NOMO-1 treated with DMSO at 0.1 percent for 48 hours (cell line): ENCODE data around the gene LIMCH1.

Source experiments
- DNase-seq: peaks from one replicate; lab custom pipeline; 2025; ENCODE audit not compliant: unreplicated experiment; lab: John Stamatoyannopoulos, UW

The LIMCH1 gene

DNA sequence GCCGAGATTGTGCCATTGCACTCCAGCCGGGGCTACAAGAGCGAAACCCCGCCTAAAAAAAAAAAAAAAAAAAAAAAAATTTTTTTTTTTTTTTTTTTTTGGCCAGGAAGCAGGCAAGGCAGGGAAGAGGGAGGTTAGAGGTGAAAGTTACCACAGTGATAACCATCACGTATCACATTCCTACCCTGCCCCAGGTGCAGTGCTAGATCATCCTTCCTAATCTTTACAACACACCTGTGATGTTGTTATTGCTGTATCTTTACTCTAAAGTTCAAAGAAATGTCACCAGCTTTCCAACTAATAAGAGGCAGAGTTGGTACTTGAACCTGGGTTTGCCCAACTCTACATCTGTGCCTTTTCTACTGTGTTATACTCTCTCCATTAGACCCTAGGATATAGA is 7.2 kb upstream of the LIMCH1 start:
- DNase-seq = no peak

DNA sequence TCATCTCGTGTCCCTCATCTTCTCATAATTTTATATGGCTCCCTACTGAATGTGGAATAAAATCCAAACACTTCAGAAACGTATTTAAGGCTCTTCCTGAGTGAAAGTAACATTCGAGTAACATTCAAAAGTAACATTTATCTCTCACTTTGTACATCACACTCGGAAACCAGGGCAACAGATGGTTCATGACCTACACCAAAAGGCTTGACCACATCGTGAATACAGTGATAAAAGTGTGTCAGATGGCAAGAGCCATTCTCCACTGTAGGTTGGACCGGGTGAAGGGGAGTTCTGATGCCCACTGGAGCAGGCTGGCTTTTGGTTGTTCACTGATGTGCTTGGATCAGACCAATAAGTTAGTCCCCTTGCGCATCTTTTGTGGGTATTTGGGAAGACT is 5.6 kb upstream of the LIMCH1 start:
- no peak for DNase-seq

DNA sequence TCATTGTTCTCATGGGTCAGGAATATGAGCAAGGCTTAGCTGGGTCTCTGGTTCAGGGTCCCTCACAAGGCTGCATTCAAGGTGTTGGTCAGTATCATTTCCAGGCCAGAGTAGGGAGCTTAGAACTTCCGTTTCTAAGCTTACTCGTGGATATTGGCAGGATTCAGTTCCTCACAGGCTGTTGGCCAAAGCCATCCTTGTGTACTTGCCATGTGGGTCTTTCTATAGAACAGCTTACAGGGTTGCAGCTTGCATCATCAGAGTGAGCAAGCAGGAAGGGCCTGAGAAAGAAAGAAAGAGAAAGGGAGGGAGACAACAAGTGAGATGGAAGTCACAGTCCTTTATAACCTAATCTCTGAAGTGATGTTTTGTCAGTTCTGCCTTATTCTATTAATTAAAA is 5.1 kb upstream of the LIMCH1 start:
- DNase-seq = no peak

DNA sequence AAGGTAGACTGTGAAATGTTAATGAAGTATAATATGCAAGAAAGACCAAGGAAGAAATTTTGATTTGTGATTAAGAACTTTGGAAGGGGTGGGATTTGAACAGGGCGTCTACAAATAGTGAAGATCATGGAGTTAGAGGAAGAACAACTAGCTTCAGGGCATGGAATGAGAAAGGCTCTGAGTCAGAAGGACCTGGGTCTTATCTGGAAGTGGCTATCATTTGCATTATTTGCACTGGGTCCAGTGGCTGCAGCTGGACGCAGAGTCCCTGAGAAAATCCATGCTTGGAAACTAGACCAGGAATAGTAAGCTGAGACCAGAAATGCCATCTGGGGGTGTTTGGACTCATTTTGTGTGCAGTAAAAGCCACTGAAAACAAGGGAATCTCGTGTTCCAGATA is 4.3 kb upstream of the LIMCH1 start:
- no peak for DNase-seq

DNA sequence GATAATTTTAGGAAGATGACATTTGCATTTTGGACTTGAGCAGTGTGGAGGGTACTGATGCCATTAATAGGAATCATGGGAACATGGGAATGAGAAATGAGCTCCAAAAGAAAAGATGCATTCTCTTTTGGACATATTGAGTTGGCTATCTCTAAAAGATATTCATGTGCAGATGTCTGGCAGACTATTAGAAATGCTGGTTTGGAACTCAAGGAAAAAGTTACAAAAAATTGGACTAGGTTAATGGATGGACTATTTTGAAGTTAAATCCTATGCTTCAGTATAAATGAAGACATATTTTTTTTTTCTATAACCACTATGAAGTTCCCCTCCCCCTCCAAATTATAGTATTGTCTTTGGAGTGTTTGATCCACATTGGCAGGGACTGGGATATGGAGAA is 3.6 kb upstream of the LIMCH1 start:
- DNase-seq = no peak

DNA sequence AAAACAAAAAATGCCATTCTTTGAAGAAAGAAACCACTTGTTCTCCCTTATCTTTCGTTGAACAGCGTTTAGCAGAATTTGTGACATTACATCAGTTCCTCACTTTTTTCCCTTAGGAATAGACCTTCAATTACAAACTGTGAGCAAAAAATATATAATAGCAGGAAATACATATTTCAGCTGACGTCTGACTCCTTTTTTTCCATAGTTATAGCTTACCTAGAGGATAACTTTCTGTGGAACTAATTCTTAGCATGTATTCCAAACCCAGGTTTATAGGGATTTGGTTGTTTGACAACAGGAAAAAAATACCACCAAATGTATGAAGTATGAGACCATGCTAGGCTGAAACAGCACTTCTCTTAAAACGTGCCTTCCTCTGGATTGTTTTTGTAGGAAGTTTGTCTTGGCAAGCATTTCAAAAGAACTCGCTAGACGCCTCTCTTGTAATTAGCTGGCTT is 2.0 kb upstream of the LIMCH1 start:
- DNase-seq = no peak

DNA sequence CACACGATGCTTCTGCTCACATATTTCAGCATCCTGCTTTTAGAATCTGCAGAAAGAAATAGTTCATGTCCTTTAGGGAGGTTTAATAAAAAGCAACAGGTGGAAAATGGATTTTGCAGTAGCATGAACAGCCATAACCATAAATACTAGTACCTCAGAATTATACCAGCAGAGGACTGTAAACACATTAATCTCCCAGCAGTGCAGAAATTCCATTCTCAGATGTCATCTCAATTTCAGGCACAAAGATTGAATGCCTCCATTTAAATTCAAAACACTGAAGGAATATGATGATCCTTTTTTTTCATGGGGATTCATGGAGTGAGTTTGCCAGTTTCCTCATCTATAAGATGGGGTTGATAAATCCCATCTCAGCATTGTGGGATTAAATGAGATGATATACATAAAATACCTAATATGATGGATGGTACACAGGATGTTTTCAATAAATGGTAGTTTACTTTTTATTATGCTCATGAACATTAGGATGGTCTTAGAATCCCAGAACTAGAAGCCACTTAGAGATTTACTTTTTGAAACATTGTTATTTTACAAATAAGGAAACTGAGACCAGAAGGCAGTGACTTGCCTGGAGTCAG is 566 bp upstream of the LIMCH1 start:
- no peak for DNase-seq

DNA sequence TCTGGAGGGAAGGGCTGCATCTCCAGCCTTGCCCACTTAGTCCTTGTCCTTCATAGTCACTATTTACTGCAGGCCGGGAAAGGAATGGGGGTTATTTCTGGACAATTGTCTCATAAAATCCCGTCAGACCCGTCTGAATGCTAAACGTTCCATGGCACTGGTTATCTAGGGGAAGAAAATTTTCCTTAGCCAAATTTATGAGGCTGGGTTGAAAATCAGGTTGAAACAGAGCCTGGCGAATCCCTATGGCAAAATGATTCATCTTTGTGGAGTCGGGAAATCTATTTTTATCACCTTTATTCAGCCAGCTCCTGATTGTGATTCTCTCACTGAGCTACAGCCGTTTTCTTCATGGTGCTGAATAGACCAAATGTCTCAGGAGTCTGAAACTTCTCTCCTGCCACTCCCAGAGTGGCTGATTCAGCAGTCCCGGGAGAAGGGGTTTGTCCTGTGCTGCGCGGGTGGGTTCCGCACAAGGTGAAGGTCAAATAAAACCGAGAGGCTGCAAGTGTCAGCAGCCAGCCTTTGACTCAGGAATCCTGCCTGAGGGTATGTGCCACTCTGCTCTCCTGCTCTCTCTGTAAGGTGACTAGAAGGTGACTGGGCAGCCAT is 1.0 kb downstream of the LIMCH1 start:
- DNase-seq = no peak

DNA sequence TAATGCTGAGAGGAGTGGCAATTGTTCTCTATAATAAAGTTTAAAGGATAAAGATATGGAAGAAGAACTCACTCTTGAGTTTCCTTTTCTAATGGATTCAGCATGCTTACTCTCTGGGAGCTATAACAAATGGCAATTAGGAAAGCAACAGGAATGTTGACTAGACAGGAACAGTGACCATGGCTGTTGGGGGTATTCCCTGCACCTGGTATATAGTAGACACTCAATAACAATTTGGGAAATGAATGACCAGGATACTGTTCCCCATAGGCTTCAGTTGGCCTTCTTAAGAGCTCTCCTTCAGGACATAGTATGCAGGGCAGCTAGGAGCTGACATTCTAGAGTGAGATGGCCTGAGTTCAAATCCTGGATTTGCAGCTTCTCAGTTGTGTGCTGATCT is 1.8 kb downstream of the LIMCH1 start:
- DNase-seq = no peak

DNA sequence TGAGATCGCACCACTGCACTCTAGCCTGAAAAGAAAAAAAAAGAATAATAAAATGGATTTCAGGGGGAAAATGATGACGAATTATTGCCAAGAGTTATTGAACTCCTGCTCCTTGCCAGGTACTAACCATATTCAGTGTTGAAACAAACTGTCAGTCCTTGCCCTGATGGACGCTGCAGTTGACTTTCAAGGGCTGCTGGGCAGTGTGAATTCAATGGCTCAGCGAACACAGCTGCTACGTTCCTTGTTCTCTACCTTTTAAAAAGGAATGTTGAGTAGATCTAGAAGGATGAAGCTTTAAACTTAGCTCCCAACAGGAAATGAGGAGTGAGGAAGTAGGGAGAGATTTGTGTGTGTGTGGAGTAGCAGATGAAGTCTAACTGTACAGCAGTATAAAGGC is 2.7 kb downstream of the LIMCH1 start:
- DNase-seq = no peak

DNA sequence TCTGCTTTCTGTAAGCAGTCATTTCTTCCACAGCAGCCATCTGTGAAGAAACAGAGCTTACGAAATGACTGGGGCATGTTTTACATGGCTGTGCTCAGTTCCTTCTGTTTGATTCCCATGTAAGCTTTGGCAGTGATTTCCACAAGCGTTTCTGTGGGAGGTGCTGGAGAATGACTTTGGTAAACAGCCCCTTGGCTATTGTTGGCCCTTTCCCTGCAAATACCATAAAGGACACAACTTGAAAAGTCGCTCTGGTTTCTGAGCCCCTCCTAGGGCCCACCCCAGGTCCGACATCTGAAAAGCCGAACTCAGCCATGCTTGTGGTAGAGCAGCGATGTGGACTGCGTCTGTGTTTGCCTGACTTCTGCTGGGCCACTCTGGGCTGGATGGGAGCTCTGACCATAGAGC is 3.7 kb downstream of the LIMCH1 start:
- DNase-seq = no peak

DNA sequence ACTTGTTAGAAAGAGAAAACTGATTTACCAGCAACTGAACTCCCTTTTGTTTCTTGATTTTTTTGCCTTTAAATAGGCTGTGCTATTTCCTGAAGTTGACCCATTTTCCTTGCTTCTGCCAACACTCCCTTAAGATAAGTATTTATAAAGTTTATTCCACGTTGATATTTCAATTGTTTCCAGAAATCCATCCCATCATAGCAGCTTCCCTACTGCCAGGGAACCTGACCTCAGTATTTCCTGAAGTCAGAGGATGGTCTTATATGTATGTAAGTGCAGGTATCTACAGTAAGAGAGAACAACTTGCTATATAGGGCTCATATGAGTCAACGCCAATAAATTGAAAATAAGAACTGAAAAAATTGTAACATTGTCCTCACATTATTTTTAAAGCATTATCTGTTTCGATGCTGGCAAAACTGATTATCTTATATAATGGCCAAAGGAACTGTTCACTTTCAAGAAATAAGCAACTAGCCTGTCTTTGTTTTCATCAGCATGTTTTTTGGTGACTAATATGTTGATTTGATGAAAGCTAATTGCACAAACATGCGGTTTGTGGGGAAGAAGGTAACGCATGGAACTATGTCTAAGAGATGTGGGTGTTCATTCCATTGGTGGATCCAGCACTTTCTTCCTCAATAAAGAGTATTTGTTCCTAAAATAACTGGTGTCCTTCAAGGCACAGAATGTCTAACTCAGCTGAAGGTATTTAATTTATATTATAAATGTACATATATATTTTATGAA is 4.7 kb downstream of the LIMCH1 start:
- DNase-seq = no peak

DNA sequence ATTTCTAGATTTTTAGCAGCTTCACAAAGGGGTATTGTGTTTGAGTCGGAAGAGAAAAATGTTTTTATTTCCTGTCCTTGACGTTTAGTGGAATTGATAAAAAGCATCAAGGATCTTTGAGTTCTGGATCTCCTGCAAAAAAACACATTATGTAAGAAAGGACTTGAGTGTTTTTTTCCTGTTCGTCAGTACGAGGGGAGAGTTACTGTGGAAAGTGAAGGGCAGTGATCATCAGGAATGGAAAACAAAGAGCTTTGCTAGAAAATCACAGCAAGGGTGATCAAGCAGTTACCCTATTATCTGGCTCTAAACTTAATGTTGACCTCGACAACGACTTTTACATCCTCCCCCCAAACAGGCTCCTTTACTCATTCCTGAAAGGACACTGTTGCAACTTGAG is 7.3 kb downstream of the LIMCH1 start:
- DNase-seq = no peak

DNA sequence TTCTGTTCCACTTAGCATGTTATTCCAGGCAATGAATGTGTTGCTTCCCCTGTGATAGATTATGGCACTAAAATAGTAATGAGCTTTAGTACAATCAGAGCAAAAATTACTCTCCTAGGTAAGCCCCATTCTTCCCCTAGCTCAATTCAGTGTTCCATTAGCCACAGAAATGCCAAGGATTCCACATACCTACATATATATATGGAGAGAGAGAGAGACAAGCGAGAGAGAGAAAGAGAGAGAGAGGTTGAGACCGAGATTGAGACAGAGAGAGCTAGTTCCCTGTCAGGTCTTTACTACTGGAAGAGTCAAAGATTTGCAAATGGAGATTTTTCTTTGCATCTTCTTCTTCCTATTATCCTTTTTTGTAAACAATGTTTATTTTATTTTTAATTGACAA is 8.7 kb downstream of the LIMCH1 start:
- DNase-seq = no peak

DNA sequence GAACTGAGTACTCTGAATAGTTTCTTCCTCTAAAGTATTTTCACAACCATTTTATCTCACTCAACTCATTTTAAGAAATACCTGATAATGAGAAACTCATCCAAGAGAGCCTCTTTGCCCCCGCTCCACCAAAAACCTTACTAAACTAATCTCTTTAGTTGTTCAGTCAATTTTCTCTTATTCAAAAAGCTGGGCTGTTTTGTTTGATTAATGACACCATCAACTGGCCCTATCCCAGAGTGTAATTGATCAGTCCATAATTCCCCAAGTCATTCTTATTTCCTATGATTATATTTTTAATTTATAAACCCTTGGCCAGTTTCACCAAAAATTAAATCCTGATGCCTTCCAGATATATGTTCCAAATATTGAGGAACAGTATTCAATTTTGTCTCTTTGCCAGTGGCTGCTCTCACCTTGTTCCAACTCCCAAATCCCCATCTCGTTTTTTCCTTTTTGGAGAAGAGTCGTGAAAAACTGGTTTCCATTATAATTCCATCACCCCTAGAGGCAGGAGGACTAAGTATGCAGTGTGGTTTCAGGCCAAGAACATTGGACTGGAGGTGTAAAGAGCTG is 10.4 kb downstream of the LIMCH1 start:
- no peak for DNase-seq

DNA sequence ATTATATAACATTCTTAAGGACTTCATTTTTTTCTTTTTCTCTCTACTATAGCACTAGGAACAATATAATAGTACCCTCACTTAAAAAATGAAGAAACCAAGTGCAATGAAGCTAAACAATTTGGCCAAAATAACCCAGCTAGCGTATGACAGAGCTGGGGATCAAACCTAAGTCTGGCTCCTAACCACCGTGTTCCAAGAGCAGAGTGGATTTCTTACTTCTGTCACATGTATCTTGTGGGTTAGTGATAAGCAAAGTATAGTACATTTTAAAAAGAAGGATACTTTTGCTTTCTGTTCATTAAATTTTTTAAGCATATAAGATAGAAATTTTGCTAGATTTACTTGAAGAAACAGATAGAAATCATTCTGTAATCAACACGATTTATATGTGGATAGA is 11.5 kb downstream of the LIMCH1 start:
- DNase-seq = no peak

DNA sequence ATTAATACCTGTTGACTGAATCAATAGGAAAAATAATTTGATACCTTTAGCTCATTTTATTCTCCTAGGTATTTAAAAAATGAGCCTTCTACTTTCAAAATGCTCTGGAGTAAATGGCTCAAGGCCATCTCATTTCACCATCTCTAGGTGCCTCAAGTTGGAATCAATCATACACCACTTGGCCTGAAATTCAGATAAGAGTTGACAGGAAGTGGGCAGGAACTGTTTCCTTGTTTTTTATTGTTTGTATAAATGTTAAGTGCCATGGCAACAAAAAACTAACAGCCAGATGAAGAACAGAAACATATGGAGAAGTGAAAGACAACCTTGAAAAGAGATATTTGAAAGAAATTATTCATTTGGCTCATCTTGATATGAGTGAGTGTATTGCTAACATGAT is 12.4 kb downstream of the LIMCH1 start:
- peak; percentile 35 for DNase-seq

DNA sequence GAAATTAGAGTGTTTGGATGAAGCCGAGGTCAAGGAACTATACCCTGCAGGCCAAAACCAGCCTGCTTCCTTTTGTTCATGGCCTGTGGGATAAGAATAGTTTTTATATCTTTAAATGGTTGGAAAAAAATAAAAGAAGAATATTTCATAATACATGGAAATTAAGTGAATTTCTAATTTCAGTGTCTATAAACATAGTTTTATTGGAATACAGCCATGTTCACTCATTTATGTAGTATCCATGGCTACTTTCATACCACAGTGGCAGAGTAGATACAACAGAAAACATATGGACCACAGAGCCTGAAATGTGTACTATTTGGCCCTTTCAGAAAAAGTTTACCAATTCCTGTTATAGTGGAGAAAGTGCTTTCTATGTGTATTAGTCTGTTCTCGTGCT is 13.6 kb downstream of the LIMCH1 start:
- no peak for DNase-seq

DNA sequence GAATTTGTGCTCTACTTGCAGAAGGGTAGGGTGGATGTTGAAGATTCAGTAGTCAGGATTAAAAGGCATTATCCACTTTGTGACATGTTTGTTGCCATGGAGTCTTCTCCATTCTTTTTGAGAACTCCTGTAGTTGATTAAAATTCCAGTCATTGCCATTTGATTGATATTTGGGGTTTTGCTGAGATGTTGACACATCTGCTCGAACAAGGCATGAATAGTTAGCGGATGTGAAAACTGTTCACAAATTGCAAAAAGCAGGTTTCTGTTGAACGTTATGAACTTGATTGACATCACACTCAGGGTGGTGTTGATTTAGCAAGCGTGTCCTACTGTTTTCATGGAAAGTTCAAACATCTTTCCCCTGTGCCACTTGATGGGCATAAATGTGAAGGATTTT is 16.9 kb downstream of the LIMCH1 start:
- no peak for DNase-seq

DNA sequence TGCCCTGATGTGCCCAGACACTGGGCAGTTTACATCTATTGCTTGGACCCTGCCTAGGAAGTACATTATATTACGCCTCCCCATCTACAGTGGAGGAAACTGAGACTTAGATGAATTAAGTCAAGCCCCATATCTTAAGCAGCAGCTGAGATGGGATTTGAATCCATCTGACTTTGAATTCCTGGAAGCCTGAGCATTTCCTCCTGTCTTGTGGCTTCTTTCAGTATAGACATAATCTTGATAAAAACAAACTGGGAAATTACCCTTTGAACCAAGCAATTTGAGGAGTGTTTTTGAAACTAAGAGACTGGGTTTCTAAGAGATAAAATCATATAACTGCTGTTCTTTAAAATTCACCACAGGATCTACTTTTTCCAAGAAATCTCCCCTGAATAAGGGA is 18.6 kb downstream of the LIMCH1 start:
- DNase-seq = no peak

DNA sequence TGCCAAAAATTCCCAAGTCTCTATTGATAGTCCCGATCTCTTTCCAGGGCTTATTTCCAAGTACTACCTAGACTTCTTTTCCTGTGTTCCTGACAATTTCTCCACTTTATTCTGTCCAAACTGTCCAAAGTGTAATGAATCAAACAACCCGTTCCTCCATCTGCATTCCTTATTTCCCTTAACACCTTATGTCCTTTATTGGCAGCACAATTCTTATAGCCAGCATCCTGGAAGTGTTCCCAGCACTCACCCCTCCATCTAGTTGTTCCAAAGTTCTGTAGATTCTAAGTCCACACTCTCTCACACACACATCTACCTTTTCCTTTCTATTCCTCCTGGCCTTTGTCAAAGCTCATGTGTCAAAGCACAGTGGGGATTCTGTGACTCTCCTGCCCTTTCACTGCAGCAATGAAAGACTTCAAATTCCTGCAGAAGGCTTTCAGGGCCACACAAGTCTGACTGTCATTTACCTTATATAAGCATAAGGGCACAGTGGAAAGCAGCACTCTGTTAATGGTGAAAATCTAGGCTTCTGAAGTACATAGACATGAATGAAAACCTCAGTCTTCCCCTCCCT is 22.1 kb downstream of the LIMCH1 start:
- no peak for DNase-seq

DNA sequence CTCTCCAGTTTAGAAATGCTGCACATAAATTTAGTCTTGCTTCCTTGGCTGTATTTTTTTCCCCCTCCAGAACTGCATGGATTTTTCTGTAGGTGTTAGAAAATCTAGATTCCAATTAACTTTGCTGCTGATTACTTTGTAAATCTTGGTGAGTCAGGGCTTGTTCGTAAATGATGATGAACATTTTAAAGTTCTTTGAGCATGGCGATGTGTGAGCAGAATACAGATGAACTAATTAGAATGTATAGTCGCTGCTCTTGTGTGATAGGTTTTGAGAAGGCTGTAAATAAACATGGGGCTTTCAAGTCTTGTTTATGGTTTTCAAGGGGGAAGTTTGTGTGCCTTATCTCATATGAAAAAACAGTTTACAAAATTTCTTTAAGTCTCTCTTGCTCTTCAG is 23.3 kb downstream of the LIMCH1 start:
- DNase-seq = no peak
